ENCODE measurements around the gene NR1H4.
"Not testable (repeated sequence)": the region's sequence is repeated elsewhere in the genome, so short reads cannot be mapped to it uniquely, and the experiment has no call there.

NR1H4 gene

DNA sequence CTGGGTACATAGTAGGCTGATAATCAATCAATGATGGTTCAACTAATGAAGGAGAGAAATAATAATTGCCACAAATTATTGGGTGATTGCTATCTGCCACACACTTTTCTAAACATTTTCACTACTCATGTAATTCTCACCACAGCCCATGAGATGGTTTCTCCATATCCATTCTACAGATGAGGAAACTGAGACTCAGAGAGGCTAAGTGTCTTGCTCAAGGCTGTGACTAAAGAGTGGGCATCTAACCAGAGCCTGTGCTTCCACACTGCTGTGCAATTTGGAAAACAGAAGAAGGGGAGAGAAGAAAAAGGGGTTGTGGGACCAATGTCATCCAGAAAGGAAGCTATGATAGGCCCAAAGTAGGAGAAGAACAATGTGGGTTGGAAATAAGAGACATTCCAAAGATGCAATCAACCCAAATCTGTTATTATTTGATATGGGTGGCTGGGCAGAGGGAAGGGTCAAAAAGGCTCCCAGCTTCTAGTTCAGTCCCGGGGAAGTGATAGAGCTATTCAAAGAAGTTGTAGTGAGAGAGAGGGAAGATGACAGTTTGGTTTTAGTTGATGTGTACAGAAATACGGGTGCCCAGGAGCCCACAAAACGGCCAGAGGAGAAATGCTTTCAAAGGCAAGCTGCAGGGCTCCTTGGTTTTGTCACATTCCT is 483 bp upstream of the NR1H4 start:
- DNase-seq: no peak

DNA sequence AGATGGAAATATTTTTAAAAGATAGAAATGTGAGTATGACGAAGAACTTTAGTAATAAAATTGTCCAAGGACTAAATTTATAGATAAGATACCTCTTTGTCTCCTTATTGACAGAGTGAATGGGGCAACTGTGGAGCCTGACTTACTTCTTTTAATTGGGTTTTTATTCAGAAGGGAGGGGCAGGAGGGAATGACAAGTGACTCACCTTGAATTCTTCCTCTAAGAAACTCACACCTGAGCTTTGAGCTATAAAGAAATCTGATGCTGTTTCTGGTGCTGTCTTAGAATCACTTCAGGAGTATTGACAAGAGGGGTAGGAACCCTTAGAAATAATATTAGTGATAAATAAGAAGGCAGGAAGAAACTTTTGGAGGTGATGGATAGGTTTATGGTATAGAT is 951 bp downstream of the NR1H4 start:
- DNase-seq: no peak

DNA sequence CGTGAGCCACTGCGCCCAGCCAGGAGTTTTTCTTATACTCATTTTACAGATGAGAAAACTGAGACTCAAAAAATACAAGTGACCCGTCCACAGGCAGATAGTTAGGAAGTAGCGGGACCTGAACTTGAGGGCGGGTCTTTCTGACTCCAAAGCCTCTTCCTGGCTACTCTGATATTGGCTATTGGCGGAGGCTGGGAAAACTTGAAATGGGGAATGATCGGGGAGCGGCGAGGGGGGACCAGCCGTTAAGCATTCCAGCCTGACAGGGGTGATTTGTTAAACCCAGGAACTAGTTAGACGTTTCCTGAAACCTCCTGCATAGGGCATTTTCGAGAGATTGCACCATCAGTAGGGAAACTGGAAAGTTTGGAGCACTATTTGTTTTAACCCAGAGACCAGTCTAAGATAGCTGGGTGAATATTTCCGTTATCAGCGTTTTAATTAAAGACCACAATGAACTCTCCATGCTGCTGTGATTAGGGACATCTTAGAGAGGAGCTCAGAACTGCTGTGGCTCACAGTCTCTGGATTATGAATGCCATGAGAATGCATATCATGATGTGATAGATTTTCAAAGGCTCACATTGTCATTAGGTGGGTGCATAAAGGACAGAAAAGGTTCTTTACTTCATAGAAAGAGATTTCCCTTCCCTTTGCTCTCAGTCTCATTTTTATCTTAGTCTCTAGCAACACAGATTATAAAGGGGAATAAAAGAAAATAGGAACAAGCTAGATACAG is 2.5 kb downstream of the NR1H4 start:
- DNase-seq: no peak

DNA sequence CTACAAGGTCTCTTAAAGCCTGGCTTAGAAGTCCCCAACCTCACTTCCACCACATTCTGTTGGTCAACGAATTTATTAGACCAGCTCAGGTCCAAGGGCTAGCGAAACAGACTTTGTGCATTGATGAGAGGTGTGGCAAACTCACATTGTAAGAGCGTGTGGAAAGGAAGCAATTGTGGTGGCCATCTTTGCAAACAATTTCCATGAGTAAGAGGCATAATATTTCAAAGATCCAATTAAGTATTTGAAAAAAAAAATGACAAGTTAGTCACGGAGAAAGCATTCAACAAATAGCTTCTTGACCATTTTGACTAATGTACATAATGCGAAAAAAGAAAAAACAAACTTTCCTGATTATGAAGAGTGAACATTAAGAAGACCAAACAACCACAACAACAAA is 7.4 kb downstream of the NR1H4 start:
- no peak for DNase-seq

DNA sequence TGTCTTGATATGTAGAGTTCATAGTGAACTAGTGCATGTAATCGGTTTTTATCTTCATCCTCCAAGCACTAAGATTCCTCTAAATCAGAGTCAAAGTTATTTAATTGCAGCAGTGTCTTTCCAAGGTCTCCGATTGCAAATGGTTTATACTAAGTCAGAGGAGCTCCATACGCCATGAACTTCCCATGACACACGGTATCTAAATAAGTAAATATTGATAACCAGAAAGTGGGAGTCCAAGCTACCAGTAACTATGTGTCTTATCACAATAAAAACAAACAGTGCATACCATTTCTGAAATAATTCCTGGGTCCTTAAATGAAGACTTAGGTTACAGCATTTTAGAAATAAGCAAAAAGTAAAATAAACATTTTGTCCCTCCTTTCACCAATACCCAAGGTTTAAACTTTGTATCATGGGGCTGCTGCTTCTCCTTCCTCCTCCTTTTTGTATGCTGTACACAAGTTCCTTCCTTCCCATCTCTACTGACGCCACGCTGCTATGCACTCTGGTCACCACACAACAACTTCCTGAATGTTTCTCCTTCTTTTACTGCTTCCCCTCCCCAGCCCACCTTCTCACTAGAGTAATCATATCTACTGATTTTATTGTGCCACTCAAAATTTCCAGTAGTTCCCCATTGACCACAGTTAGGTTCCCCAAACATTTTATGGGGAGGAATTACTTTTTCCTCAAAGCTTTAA is 10.7 kb downstream of the NR1H4 start:
- no peak for DNase-seq

DNA sequence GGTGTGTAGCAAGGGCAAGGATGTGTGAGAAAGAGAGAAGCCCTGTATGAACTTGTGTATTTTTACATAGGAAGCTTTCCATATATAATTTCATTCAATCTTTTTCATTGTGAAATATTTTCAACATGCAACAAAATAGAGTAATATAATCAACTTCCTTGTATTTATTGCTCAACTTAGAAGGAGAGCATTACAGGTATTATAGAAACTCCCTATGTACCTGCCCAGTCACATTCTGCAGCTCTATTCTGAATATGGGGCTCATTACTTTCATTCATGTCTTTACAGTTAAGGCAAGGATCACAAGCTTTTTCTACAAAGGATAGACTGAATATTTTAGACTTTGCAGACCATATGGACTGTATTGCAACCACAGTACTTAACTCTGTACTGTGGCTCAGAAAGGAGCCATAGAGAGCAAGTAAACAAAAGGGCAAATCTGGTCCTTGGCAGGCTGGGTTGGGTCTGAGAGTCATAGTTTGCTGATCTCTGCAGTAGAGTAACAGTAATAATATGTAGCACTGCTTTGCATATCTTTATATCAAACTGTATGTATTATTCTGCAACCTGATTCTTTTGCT is 11.3 kb downstream of the NR1H4 start:
- DNase-seq: no peak

DNA sequence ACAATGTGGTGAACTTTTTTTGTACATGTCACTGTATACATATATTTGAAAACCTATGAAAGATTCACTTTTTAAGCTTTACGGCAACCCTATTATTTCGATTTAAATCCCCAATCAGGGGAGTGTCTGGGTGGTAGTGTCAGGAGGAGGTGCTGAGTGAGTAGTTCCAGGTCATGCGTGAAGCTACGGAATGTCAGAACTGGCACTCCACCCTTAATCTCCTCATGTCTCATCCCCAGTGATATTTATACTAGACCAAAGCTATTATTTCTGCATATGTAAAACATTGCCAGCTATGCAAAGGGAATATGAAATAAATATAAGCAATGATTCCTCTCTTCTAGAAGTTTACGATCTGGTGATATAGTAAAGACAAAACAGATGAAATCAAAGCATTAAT is 12.3 kb downstream of the NR1H4 start:
- no peak for DNase-seq

DNA sequence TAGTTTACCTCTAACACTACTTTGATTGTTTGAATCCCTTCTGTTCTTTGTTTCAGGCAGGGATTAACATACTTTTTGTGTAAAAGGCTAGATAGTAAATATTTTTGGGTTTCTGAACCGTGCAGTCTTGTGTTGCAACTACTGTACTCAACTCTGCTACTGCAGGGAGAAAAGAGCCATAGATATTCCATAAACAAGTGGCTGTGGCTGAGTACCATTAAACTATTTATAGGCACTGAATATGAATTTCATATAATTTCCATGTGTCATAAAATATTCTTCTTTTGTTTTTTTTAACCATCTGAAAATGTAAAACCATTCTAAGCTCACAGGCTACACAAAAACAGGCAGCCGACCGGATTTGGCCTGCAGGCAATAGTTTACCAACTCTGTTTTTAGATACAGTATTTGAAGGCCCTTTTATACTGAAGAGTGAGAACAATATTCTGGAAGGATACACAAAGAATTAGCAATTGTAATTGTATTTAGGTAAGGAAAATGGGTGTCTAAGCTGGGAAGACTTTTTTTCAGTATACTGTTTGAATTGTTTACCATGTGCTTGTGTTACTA is 15.7 kb downstream of the NR1H4 start:
- DNase-seq: no peak

DNA sequence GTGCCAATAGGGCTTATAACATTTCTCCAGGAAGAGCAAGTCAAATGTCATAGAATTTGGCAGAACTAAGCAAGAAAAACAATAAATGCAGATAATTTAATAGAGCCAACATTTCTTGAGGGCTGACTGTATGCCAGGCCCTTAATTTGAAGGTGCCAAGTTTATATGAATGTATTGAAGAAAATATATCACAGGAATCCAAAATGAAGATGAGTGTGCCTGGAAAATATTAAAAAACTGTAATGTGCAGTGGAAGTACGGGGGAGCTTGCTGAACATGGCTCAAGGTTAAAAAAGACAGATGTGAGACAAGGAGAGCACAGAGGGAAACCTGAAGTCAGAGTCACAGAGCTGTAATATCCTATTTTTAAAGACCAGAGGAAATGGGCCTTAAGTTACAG is 16.4 kb downstream of the NR1H4 start:
- DNase-seq: no peak

DNA sequence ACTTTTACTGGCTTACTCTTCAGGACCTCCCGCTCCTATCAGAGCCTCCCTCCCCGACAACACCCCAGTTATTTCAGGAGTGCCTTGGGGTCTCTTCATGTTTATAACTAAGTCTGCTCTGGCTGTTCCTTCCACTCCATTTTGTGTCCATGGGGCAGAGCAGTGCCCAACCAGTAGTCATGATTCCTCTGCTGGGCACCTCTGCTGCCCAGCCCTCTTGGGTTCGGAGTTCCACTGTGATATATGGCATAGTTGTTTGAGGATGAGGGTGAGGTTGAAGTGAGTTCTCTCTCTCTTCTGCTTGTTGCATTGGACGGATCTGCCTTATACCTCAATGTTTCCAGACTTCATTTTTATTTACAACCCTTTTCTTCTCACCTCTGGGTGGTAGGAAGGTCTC is 17.4 kb downstream of the NR1H4 start:
- no peak for DNase-seq

DNA sequence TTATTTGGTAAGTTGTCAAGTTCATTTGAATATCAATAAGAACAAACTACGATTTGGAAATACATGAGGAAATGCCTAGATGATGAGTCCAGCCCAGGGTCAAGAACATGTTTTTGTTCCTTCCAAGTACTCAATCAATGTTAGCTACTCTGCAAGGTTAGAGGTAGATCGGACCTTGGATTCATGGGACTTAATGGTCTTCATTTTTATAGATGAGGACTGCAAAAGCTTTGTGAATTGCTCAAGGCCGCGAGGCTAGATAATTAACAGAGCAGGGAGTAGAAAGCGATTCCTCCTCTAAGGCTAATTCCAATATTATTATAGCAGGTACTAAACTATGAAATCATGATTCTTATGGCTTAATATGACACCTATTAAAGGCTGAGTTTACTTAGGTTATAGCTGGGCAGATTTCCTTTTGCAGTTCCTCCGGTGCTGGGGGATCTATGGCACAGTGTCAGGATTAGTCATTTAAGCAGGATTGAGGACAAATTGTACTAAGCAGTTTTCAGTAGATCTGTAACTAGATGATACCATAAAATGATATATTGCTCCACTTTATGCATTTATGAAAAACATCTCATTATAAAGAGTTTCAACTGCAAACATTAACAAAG is 19.8 kb downstream of the NR1H4 start:
- no peak for DNase-seq

DNA sequence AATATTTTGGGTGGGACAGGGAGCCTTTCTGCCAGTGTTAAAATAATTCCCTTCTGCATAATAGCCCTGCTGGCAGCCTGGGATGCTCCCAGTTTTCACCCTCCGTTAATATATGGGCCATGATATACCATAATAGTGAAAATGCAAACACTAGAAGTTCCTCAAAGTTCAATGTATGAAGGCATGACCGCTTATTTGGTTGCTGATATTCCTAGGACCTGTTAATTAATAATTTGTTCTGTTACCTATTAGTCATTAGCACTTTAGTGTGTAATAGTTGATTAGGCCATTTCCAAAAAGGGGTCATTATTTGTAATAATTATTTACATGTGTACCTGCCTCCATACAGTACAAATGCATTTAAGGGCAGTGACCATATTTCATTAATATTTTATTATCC is 20.4 kb downstream of the NR1H4 start:
- DNase-seq: no peak

DNA sequence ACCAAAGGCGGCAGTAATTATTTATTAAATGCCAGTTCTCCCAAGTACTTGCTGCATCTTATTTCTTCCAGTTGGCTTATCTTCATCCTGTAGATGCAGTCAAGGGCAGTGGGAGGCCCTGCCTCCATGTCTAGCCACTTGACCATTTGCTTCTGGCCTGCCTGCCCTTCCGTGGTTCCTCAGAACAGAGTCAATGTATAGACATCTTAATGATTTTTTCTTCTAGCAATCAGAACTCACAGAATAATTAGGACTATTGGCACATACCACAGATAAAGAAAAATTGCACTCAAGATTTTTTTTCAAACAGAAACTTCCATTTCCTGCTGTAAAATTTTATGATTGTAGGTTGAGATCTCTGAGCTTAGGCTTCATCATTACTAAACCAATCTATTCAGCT is 20.9 kb downstream of the NR1H4 start:
- DNase-seq: no peak

DNA sequence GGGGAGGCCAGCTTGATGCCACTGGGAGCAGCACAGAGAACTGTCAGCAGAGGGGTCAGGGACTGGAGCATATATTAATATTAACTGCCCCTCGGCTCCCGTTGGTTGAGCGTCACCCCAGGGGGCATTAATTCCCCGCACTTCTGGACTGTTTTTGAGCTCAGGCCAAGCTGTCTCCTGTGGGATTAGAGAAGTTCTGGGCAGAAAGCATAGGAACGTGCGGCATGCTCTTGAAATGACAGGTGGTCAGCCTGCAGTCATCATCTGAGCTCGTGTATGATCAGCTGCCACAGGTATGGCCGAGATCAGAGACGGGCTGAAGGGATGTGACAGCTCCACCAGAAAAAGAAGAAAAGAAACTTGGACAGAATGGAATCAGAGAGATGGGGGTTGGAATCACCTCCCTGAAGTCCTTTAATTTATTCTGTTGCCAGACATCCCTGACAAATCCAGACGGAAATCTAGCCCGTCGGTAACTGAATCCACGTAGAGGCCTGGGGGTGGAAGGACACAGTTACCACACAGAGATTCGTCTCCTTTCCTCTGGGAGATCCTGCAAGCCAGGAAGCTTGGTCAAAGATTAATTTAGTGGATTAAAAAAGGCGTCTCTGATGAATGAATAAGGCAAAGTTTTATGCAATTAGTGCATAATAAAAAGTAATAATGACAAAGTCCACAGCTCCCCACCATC is 23.6 kb downstream of the NR1H4 start:
- DNase-seq: no peak

DNA sequence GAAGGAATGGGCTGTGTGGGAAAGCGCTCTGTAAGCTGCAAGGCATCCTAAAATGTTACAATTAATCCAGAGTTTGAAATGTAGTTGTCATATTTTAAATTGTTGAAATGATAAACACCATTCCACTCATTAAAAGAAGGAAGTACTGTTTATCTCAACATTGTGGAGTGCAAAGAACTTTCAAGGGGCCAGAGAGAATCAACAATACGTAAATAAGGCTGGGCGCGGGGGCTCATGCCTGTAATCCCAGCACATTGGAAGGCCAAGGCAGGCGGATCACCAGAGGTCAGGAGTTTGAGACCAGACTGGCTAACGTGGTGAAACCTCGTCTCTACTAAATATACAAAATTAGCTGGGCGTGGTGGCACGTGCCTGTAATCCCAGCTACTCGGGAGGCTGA is 24.5 kb downstream of the NR1H4 start:
- DNase-seq: no peak

DNA sequence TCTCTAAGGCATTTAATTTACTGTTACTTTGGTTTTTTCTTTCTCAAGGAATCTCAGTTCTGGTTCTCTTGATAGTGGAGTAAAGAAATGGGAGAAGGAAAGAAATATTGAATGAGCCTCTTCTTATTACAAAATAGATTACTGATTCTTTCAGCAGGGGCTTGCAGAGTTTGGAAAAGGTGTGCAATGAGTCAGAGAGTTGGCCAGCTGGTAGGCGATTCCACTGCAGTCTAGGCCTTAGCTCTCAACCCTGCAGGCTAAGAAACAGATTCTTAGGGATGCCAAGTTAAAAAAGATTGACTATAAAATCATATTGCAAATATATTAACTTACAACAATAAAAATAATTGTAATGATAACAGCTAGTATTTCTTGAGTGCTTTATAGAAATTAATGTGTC is 25.8 kb downstream of the NR1H4 start:
- DNase-seq: no peak

DNA sequence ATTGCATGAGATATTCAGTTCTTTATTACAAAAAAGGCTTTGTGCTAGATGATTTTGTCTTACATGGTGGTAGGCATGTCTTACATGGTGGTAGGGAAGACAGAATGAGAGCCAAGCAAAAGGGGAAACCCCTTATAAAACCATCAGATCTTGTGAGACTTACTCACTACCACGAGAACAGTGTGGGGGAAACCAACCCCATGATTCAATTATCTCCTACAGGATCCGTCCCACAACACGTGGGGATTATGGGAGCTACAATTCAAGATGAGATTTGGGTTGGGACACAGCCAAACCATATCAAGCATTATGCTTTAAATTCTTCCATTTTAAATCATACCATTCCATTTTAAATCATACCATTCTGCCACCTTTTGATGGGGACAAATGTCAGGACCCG is 29.1 kb downstream of the NR1H4 start:
- DNase-seq: not testable (repeated sequence)

DNA sequence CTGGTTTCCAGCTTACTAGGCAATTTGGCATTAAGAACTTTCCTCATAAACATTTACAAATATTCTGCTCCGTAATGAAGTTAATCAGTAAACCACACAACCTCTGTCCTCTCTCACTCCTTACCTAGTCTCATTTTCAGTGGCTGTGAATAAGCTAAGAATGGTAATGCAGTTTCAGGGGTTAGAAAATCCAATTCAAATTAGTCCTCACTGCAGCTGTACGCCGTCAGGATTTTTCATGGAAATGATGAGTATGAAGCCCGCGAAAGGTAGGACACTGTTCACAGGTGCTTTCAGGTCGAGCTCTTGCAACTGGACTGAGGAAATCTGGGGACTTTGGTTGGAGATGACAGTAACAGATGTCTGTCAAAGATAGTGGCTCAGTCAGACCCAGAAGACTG is 29.6 kb downstream of the NR1H4 start:
- no peak for DNase-seq

DNA sequence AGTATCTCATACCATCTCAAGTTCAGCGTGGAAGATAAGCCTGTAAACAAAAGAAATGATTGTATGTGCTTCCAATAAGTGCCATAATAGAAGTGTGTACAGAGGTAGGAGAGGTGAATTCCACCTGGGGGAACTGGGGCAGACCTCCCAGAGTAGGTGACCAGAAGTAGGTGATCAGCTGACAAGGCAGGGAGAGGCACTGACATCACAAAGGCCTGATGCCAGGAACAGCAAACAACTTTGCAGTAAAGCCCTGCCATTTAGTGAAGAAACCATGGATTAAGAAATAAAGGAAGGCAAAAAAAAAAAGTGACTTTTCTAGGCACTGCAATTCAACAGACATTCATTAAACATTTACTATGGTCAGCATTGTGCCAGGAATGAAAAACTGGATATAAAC is 31.1 kb downstream of the NR1H4 start:
- no peak for DNase-seq

DNA sequence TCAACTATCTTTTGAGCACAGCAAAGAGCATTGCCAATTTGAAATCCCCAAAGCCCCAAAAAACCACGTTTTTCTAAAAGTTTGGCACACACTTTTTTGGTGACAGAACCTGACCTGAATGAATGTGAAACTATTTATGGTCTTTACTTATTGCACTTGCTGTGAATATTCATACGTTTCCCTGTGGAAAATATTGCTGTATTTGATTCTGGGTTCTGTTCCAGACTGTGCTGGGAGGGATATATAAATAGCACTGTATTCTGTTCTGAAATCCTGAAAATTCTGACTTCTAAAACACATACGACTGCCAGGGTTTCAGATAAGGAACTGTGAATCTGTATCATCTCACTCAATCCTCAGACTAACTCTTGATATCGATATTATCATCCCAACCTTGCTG is 35.1 kb downstream of the NR1H4 start:
- DNase-seq: no peak

DNA sequence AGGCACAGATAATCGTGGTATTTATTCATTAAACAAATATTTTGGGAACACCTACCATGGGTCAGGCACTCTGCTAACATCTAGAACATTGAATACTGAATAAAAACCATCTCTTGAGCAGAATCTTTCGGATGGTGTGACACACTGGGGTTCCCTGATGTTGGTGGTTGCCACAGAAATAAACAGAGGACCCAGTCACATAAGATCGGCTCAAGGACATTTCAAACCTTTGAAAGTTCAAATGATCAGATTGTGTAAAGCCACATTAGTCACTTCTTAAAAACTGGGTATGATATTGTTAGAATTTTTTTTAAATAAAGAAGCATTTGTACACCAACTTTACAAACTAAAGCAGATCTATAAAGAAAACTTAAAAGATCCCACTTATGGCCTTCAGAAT is 39.0 kb downstream of the NR1H4 start:
- DNase-seq: no peak

DNA sequence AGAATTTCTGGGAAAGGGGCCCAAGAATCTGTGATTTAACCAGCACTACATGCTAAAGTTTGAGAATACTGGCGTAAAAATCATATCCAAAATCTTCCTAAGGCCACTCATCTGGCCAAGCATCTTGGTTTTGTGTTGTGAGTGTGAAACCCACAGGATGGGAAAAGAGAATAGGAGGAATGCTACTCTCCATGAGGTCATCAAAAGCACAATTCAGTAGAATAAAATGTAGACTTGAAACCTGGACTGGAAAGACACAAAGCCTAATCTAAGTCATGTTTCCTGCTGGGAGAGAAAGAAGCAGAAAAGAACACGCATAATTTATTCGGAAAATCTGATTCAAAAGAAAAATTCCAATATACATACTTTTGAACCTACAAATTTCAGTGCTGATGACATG is 42.3 kb downstream of the NR1H4 start:
- DNase-seq: no peak

DNA sequence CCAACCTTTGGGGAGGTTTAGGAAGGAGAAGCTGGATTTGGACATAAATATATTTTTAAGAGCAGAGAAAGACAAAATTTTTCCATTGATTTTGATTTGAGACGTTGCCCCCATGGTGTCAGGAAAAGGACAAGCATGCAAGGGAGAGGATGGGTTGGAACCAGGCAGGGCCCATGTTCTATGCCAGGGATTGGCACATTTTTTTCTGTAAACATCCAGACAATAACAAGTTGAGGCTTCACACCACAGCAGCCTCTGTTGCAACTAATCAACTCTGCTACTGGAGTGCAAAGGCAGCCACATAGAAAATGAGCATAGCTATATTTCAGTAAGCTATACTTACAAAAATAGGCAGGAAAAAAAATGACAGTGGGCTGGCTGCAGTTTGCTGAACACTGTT is 44.7 kb downstream of the NR1H4 start:
- DNase-seq: no peak

Measured in stimulated activated naive CD4-positive, alpha-beta T cell (primary cell).